CD14-positive monocyte (primary cell): ENCODE results near the gene HMX2. TPM values are rescaled to one million over a fixed set of nuclear protein-coding genes. Genes with fewer than 3 reads are reported as not detected.
"Not testable (repeated sequence)": the region's sequence is repeated elsewhere in the genome, so short reads cannot be mapped to it uniquely, and the experiment has no call there.

Experiments used
- DNase-seq, 3 donors: peaks; one replicate each; pipeline ENCODE4 v3.0.0-alpha.2; 2011 to 2022
- H2AFZ ChIP-seq: 2 replicates; pipeline ENCODE4 v1.6.0; 2012; ENCODE audit warnings: mild to moderate bottlenecking, low read depth, low read length, inconsistent platforms; ENCODE audit not compliant: insufficient read depth, poor library complexity, severe bottlenecking
- H3K27ac ChIP-seq, 2 donors: 1 replicate in 1 of 2; 2 replicates in 1 of 2; pipeline ENCODE4 v1.5.1; 2012 to 2013; ENCODE audit warnings: low read length in 2 of 2, control low read depth in 1 of 2, inconsistent platforms in 1 of 2, low read depth in 1 of 2, mild to moderate bottlenecking in 1 of 2
- H3K27me3 ChIP-seq, 2 donors: one replicate each; pipeline versions ENCODE4 v1.6.0 to v1.6.1; 2011 to 2013; ENCODE audit warnings: low read length in 2 of 2; ENCODE audit not compliant: control insufficient read depth in 2 of 2, insufficient read depth in 2 of 2
- H3K36me3 ChIP-seq, 2 donors: replicated peaks in 1 of 2; 1 replicate in 1 of 2; 2 replicates in 1 of 2; pipeline versions ENCODE4 v1.5.1 to v1.6.1; 2012 to 2013; ENCODE audit warnings: low read length in 2 of 2, control low read depth in 1 of 2, inconsistent platforms in 1 of 2, mild to moderate bottlenecking in 1 of 2; ENCODE audit not compliant: insufficient read depth in 2 of 2, control insufficient read depth in 1 of 2
- H3K4me1 ChIP-seq, 2 donors: 1 replicate in 1 of 2; 2 replicates in 1 of 2; pipeline versions ENCODE4 v1.5.1 to v1.6.1; 2012 to 2013; ENCODE audit warnings: low read length in 2 of 2, control low read depth in 1 of 2, inconsistent platforms in 1 of 2, mild to moderate bottlenecking in 1 of 2, moderate library complexity in 1 of 2; ENCODE audit not compliant: insufficient read depth in 2 of 2, control insufficient read depth in 1 of 2
- H3K4me2 ChIP-seq: replicated peaks from 2 replicates; pipeline ENCODE3; 2012; ENCODE audit warnings: low read length, moderate library complexity, mild to moderate bottlenecking; ENCODE audit not compliant: poor library complexity, severe bottlenecking; ENCODE audit errors: extremely low read depth
- H3K4me3 ChIP-seq, 3 experiments: fragments of 200-600 bp in 1 of 3; sonication (generic) in 1 of 3; replicated peaks in 1 of 3; 1 replicate in 2 of 3; 2 replicates in 1 of 3; pipeline ENCODE4 v1.5.1; 2011 to 2013; ENCODE audit warnings: low read length in 3 of 3, mild to moderate bottlenecking in 3 of 3, control low read depth in 2 of 3, low read depth in 2 of 3, inconsistent platforms in 1 of 3, moderate library complexity in 1 of 3
- H3K79me2 ChIP-seq: 2 replicates; pipeline ENCODE4 v1.6.0; 2012; ENCODE audit warnings: mild to moderate bottlenecking, control low read depth, inconsistent platforms, low read length, moderate library complexity; ENCODE audit not compliant: insufficient read depth
- H3K9ac ChIP-seq: 2 replicates; pipeline ENCODE4 v1.6.0; 2017; ENCODE audit warnings: low read length, mild to moderate bottlenecking; ENCODE audit not compliant: insufficient read depth, poor library complexity, severe bottlenecking
- H3K9me3 ChIP-seq, 2 donors: replicated peaks in 1 of 2; 1 replicate in 1 of 2; 2 replicates in 1 of 2; pipeline versions ENCODE4 v1.5.1 to v1.6.1; 2012 to 2013; ENCODE audit warnings: low read length in 2 of 2, control low read depth in 1 of 2; ENCODE audit not compliant: control insufficient read depth in 1 of 2, insufficient read depth in 1 of 2
- H4K20me1 ChIP-seq: 2 replicates; pipeline ENCODE4 v1.6.0; 2012; ENCODE audit warnings: mild to moderate bottlenecking, low read length, control low read depth, moderate library complexity; ENCODE audit not compliant: insufficient read depth
- H3K27ac Mint-ChIP-seq, 7 donors: one replicate each; pipeline ENCODE4 v1.8.0; 2020; ENCODE audit warnings: mild to moderate bottlenecking in 7 of 7, mixed read lengths in 7 of 7, moderate library complexity in 6 of 7, inconsistent platforms in 2 of 7
- H3K27me3 Mint-ChIP-seq, 3 donors: one replicate each; pipeline ENCODE4 v1.8.0; 2021 to 2022; ENCODE audit warnings: low read depth in 3 of 3, mild to moderate bottlenecking in 3 of 3, mixed read lengths in 3 of 3, moderate library complexity in 3 of 3, inconsistent platforms in 1 of 3
- H3K36me3 Mint-ChIP-seq, 2 donors: one replicate each; pipeline ENCODE4 v1.8.0; 2020; ENCODE audit warnings: mixed read lengths in 2 of 2, inconsistent platforms in 1 of 2, mild to moderate bottlenecking in 1 of 2
- H3K4me1 Mint-ChIP-seq: one replicate; pipeline ENCODE4 v1.8.0; 2020; ENCODE audit warnings: mild to moderate bottlenecking, mixed read lengths
- H3K4me3 Mint-ChIP-seq, 2 donors: one replicate each; pipeline ENCODE4 v1.8.0; 2020; ENCODE audit warnings: mild to moderate bottlenecking in 2 of 2, mixed read lengths in 2 of 2, moderate library complexity in 1 of 2
- H3K9me3 Mint-ChIP-seq, 7 donors: one replicate each; pipeline ENCODE4 v1.8.0; 2020 to 2022; ENCODE audit warnings: mixed read lengths in 7 of 7, mild to moderate bottlenecking in 6 of 7, moderate library complexity in 6 of 7, inconsistent platforms in 2 of 7
- CTCF ChIP-seq: fragments of 200-600 bp; IDR thresholded peaks from one replicate; pipeline ENCODE4 v1.8.0; 2022; ENCODE audit warnings: antibody characterized with exemption, mild to moderate bottlenecking
- WGBS: methylation state at CpG from one replicate; pipeline ENCODE4 v1.1.5; 2013; ENCODE audit warnings: missing lambda C conversion rate; ENCODE audit not compliant: insufficient coverage; 5-methylcytosine and 5-hydroxymethylcytosine counted together
- intact Hi-C, 2 donors: fragments of 100-400 bp; cut with micrococcal nuclease; formaldehyde crosslinking; loops; one replicate each; pipeline versions ENCODE4 v1.15.0 to v1.15.1; 2023
- polyA plus RNA-seq, 3 donors: library from polyadenylated mRNA; depleted of rRNA in 1 of 3; unstranded in 2 of 3; stranded (reverse) in 1 of 3; fragments of 300-500 nt in 2 of 3; fragments of >200 nt in 1 of 3; fragmentation: Illumina TruSeq in 2 of 3; gene quantifications; 1 replicate in 2 of 3; 2 replicates in 1 of 3; pipeline ENCODE4 v1.2.3, GENCODE V29; 2012 to 2021

HMX2 gene
- polyA plus RNA-seq, 3 donors: not detected

- H3K36me3 ChIP-seq: peaks cover 29 to 82% of the 10 kb centered on the region in 2 donors
- DNase-seq: no peak
- peaks cover 61 to 81% of the 10 kb centered on the region in 2 donors for H3K36me3 Mint-ChIP-seq
Observed at GRCh38 chr10:123170961-123171360, 23.0 kb downstream of the HMX2 start.

GRCh38 chr10:123171616-123172015 is 23.7 kb downstream of the HMX2 start:
- H3K4me2 ChIP-seq, H3K9me3 ChIP-seq, H3K4me1 ChIP-seq, DNase-seq, H2AFZ ChIP-seq, H3K27ac Mint-ChIP-seq, H3K79me2 ChIP-seq, intact Hi-C loops, H3K27ac ChIP-seq, H3K9ac ChIP-seq, H3K27me3 ChIP-seq, H3K27me3 Mint-ChIP-seq, H4K20me1 ChIP-seq, H3K9me3 Mint-ChIP-seq, H3K4me3 Mint-ChIP-seq, H3K4me3 ChIP-seq, H3K4me1 Mint-ChIP-seq: not testable (repeated sequence)
- WGBS: 100% methylated on average over 9 of the region's 10 CpGs
- H3K36me3 ChIP-seq: peaks cover 23 to 82% of the 10 kb centered on the region in 2 donors
- H3K36me3 Mint-ChIP-seq: peaks cover 61 to 81% of the 10 kb centered on the region in 2 donors

More at GRCh38 chr10:123170961-123171360, 23.0 kb downstream of the HMX2 start:
- Histone ChIP-seq H4K20me1 (peaks cover 3% of the 10 kb centered on the region), H3K27me3 (no peaks in the 10 kb centered on the region), H2AFZ (no peak overlapping the region), H3K79me2 (peaks cover 8% of the 10 kb centered on the region), H3K4me3 (no peak overlapping the region), H3K9me3 (no peaks in the 10 kb centered on the region), H3K27ac (no peak overlapping the region), H3K4me2 (no peak overlapping the region), H3K4me1 (no peaks in the 10 kb centered on the region), H3K9ac (no peak overlapping the region)
- Mint-ChIP-seq H3K4me3 (no peak overlapping the region), H3K27ac (peak overlapping the region in 1 of 7 donors; percentile 9), H3K9me3 (peaks cover 0 to 5% (median 0%) of the 10 kb centered on the region in 7 donors), H3K4me1 (no peaks in the 10 kb centered on the region), H3K27me3 (peaks cover 0 to 2% (median 0%) of the 10 kb centered on the region in 3 donors)
- 88% methylated on average over 2 of the region's 4 CpGs for WGBS
- no peak for TF ChIP-seq CTCF
- intact Hi-C loops: no loop called here
